Panc1 (cell line): ENCODE results near the gene IGLON5.

Source experiments
- TF ChIP-seq, protein P1 (sequence below): fragments of 450-650 bp; IDR thresholded peaks from 2 replicates; pipeline ENCODE4 v1.5.1; 2017; ENCODE audit warnings: mild to moderate bottlenecking
- TF ChIP-seq, protein P2 (sequence below), 2 experiments: IDR thresholded peaks; 2 replicates each; pipeline ENCODE4 v1.6.1; 2011 to 2012; ENCODE audit warnings: low read depth in 2 of 2, control low read depth in 1 of 2, low read length in 1 of 2, mild to moderate bottlenecking in 1 of 2, moderate library complexity in 1 of 2; ENCODE audit not compliant: insufficient read depth in 1 of 2

DNA sequence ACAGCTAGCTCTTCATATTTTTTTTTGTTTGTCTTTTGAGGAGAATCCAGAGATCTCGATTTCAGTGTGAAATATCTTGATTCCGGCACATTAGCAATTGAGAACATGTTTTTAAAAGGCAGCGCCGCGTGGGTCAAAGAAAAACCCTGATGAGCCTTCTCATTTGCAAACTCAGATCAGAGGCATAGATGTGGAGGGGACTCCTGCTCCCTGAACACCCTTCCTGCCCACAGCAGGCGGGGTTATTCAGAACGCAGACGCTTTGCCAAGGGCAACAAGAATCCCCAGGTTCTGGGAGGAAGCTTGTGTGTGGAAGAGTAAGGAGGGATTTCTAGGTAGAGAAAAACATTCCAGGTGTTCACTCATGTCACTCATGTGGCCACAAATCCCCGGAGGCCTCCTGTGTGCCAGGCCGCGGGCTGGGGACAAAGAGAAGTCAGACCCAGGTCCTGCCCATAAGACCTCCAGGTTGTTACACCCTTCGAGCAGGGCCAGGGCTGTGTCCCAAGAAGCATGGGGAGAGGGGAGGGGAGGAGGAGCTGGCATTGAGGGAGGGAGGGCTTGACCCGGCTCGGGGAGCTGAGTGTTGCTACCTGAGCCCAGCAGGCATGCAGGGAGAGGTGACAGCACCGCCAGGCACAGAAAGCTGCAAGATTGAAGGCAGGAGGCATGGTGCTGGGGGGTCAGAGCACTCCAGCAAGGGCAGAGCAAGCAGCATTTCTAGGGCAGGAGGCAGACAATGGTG, 15.9 kb upstream of the IGLON5 start:
- TF ChIP-seq, protein P1, sequence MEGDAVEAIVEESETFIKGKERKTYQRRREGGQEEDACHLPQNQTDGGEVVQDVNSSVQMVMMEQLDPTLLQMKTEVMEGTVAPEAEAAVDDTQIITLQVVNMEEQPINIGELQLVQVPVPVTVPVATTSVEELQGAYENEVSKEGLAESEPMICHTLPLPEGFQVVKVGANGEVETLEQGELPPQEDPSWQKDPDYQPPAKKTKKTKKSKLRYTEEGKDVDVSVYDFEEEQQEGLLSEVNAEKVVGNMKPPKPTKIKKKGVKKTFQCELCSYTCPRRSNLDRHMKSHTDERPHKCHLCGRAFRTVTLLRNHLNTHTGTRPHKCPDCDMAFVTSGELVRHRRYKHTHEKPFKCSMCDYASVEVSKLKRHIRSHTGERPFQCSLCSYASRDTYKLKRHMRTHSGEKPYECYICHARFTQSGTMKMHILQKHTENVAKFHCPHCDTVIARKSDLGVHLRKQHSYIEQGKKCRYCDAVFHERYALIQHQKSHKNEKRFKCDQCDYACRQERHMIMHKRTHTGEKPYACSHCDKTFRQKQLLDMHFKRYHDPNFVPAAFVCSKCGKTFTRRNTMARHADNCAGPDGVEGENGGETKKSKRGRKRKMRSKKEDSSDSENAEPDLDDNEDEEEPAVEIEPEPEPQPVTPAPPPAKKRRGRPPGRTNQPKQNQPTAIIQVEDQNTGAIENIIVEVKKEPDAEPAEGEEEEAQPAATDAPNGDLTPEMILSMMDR = no peak
- TF ChIP-seq, protein P2, sequence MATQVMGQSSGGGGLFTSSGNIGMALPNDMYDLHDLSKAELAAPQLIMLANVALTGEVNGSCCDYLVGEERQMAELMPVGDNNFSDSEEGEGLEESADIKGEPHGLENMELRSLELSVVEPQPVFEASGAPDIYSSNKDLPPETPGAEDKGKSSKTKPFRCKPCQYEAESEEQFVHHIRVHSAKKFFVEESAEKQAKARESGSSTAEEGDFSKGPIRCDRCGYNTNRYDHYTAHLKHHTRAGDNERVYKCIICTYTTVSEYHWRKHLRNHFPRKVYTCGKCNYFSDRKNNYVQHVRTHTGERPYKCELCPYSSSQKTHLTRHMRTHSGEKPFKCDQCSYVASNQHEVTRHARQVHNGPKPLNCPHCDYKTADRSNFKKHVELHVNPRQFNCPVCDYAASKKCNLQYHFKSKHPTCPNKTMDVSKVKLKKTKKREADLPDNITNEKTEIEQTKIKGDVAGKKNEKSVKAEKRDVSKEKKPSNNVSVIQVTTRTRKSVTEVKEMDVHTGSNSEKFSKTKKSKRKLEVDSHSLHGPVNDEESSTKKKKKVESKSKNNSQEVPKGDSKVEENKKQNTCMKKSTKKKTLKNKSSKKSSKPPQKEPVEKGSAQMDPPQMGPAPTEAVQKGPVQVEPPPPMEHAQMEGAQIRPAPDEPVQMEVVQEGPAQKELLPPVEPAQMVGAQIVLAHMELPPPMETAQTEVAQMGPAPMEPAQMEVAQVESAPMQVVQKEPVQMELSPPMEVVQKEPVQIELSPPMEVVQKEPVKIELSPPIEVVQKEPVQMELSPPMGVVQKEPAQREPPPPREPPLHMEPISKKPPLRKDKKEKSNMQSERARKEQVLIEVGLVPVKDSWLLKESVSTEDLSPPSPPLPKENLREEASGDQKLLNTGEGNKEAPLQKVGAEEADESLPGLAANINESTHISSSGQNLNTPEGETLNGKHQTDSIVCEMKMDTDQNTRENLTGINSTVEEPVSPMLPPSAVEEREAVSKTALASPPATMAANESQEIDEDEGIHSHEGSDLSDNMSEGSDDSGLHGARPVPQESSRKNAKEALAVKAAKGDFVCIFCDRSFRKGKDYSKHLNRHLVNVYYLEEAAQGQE (IDR thresholded peaks at IDR 0.05; ENCODE audit: insufficient read depth in 1 of 2, low read depth in 2 of 2, low read length in 1 of 2) = no peak
